Esophagus squamous epithelium (tissue), 5 donors: ENCODE data around the gene PDGFRB. TPM values are rescaled to one million over a fixed set of nuclear protein-coding genes. Genes with fewer than 3 reads are reported as not detected.

Experiments
- DNase-seq: peaks from one replicate; lab custom pipeline; 2025; lab: John Stamatoyannopoulos, UW
- H3K27ac ChIP-seq, 4 donors: fragments of 200-600 bp; sonication (generic); one replicate each; pipeline ENCODE4 v1.5.1; 2016 to 2019; ENCODE audit warnings: mild to moderate bottlenecking in 1 of 4
- H3K27me3 ChIP-seq, 4 donors: fragments of 200-600 bp; sonication (generic); 1 replicate in 3 of 4; 2 replicates in 1 of 4; pipeline versions ENCODE4 v1.5.1 to v1.6.0; 2017 to 2021; ENCODE audit warnings: antibody characterized with exemption in 1 of 4
- H3K36me3 ChIP-seq, 3 donors: fragments of 200-600 bp; sonication (generic); one replicate each; pipeline ENCODE4 v1.5.1; 2016 to 2019
- H3K4me1 ChIP-seq, 3 donors: fragments of 200-600 bp; sonication (generic); one replicate each; pipeline ENCODE4 v1.5.1; 2017 to 2019
- H3K4me3 ChIP-seq, 4 donors: fragments of 200-600 bp; sonication (generic); 1 replicate in 3 of 4; 2 replicates in 1 of 4; pipeline ENCODE4 v1.5.1; 2016 to 2019; ENCODE audit warnings: mild to moderate bottlenecking in 2 of 4, moderate library complexity in 1 of 4
- H3K9me3 ChIP-seq, 3 donors: fragments of 200-600 bp; sonication (generic); one replicate each; pipeline ENCODE4 v1.5.1; 2016 to 2019
- CTCF ChIP-seq, 6 experiments: fragments of 450-650 bp in 4 of 6; fragments of 200-600 bp in 2 of 6; sonication (generic) in 2 of 6; IDR thresholded peaks; one replicate each; pipeline ENCODE4 v1.5.1; 2016 to 2019; ENCODE audit warnings: antibody characterized with exemption in 6 of 6, mild to moderate bottlenecking in 4 of 6, moderate library complexity in 4 of 6
- POLR2A ChIP-seq, 4 donors: fragments of 450-650 bp; IDR thresholded peaks; one replicate each; pipeline ENCODE4 v1.6.1; 2017; ENCODE audit warnings: antibody characterized with exemption in 4 of 4, mild to moderate bottlenecking in 4 of 4, moderate library complexity in 3 of 4
- WGBS, 2 donors: methylation state at CpG; one replicate each; pipeline ENCODE4 v1.1.5; 2018; 5-methylcytosine and 5-hydroxymethylcytosine counted together
- intact Hi-C: fragments of 100-400 bp; cut with DNase I; formaldehyde crosslinking; loops from one replicate; pipeline ENCODE4 v1.15.0; 2022
- total RNA-seq, 4 donors: library from RNA; depleted of rRNA; stranded (reverse); fragments of >200 nt; gene quantifications; one replicate each; pipeline ENCODE4 v1.1.0, GENCODE V29; 2016
- donor health status: DM: yes; HTN: yes; CAD: no.

The PDGFRB gene
- total RNA-seq, 4 donors from 2014 or later, result 5.6 to 51.7 (median 31.0) TPM

GRCh38 chr5:150124596-150124995 lies 31.0 kb downstream of the PDGFRB start:
- Histone ChIP-seq H3K4me1 (peaks cover 0 to 5% (median 2%) of the 10 kb centered on the region in 3 donors), H3K36me3 (peaks cover 0 to 86% (median 0%) of the 10 kb centered on the region in 3 donors), H3K27ac (no peak overlapping the region), H3K9me3 (no peaks in the 10 kb centered on the region), H3K4me3 (no peak overlapping the region), H3K27me3 (no peaks in the 10 kb centered on the region)
- intact Hi-C loops, result no loop called here
- no peak for TF ChIP-seq POLR2A (IDR thresholded peaks at IDR 0.05)
- no peak for TF ChIP-seq CTCF (IDR thresholded peaks at IDR 0.05)
- DNase-seq, result no peak
- WGBS, 2 donors, result 70 to 82% methylated on average over 2 to 6 of the region's 8 CpGs

GRCh38 chr5:150124111-150124557 lies 31.5 kb downstream of the PDGFRB start:
- intact Hi-C loops, result no loop called here

GRCh38 chr5:150123542-150123941 lies 32.1 kb downstream of the PDGFRB start:
- no peak overlapping the region for H3K27ac ChIP-seq
- H3K9me3 ChIP-seq, result no peaks in the 10 kb centered on the region
- no peaks in the 10 kb centered on the region for H3K4me1 ChIP-seq
- H3K4me3 ChIP-seq, result no peak overlapping the region
- intact Hi-C loops, result no loop called here
- peaks cover 0 to 86% (median 0%) of the 10 kb centered on the region in 3 donors for H3K36me3 ChIP-seq
- no peak for DNase-seq
- WGBS, 2 donors, result 57 to 67% methylated on average over 4 of the region's 4 CpGs
- no peak for TF ChIP-seq CTCF (IDR thresholded peaks at IDR 0.05)
- no peak for TF ChIP-seq POLR2A (IDR thresholded peaks at IDR 0.05)
- no peaks in the 10 kb centered on the region for H3K27me3 ChIP-seq

More at GRCh38 chr5:150124111-150124557, 31.5 kb downstream of the PDGFRB start:
- DNase-seq, result no peak
- TF ChIP-seq POLR2A (IDR thresholded peaks at IDR 0.05) (no peak), CTCF (IDR thresholded peaks at IDR 0.05) (no peak)
- Histone ChIP-seq H3K27ac (no peak overlapping the region), H3K4me3 (no peak overlapping the region), H3K4me1 (peaks cover 0 to under 1% (median 0%) of the 10 kb centered on the region in 3 donors), H3K36me3 (peaks cover 0 to 86% (median 0%) of the 10 kb centered on the region in 3 donors), H3K27me3 (no peaks in the 10 kb centered on the region), H3K9me3 (no peaks in the 10 kb centered on the region)
- WGBS, 2 donors, result 63 to 100% methylated on average over 1 of the region's 11 CpGs

GRCh38 chr5:150122536-150123481 lies 32.8 kb downstream of the PDGFRB start:
- Histone ChIP-seq H3K27me3 (no peaks in the 10 kb centered on the region), H3K9me3 (no peaks in the 10 kb centered on the region), H3K27ac (no peak overlapping the region), H3K4me1 (no peaks in the 10 kb centered on the region), H3K36me3 (peaks cover 0 to 88% (median 0%) of the 10 kb centered on the region in 3 donors), H3K4me3 (no peak overlapping the region)
- 81 to 89% methylated on average over 4 to 5 of the region's 15 CpGs for WGBS, 2 donors
- intact Hi-C loops, result no loop called here
- no peak for DNase-seq
- TF ChIP-seq CTCF (IDR thresholded peaks at IDR 0.05) (no peak), POLR2A (IDR thresholded peaks at IDR 0.05) (no peak)

- WGBS, 2 donors, result 0 to 54% methylated on average over 1 to 5 of the region's 5 CpGs
- intact Hi-C loops, result no loop called here
- H3K4me3 ChIP-seq, result no peak overlapping the region
- no peak for DNase-seq
- H3K36me3 ChIP-seq, result peaks cover 0 to 90% (median 0%) of the 10 kb centered on the region in 3 donors
- no peaks in the 10 kb centered on the region for H3K27me3 ChIP-seq
- no peak overlapping the region for H3K27ac ChIP-seq
- TF ChIP-seq CTCF (IDR thresholded peaks at IDR 0.05), result peak in 3 of 6 experiments; percentile 14 to 41 (median 20)
- TF ChIP-seq POLR2A (IDR thresholded peaks at IDR 0.05), result no peak
- no peaks in the 10 kb centered on the region for H3K4me1 ChIP-seq
- H3K9me3 ChIP-seq, result no peaks in the 10 kb centered on the region
These were observed 33.5 kb downstream of the PDGFRB start for GRCh38 chr5:150122158-150122510.
